MM.1S (cell line): Measurements from ENCODE around the gene PITRM1.

Experiments
- CTCF ChIP-seq: fragments of 300-600 bp; sonication (generic); IDR thresholded peaks from 2 replicates; pipeline ENCODE4 v1.5.1; 2016; ENCODE audit warnings: antibody characterized with exemption, low read length, mixed read lengths
- EZH2 ChIP-seq: fragments of 300-600 bp; sonication (generic); optimal IDR thresholded peaks from 2 replicates; pipeline ENCODE3; 2017; ENCODE audit warnings: low read depth, mild to moderate bottlenecking, antibody characterized with exemption, low read length, mixed read lengths

GRCh38 chr10:3169673-3170072 lies 2.9 kb downstream of the PITRM1 start:
- no peak for TF ChIP-seq CTCF
- TF ChIP-seq EZH2: no peak
